ENCODE measurements around the gene FAM162A. TPM values are rescaled to one million over a fixed set of nuclear protein-coding genes. Genes with fewer than 3 reads are reported as not detected.

The FAM162A gene
- total and polyA plus RNA-seq, 4 experiments from 2014 or later, result 31.1 to 136 (median 64.7) TPM

DNA sequence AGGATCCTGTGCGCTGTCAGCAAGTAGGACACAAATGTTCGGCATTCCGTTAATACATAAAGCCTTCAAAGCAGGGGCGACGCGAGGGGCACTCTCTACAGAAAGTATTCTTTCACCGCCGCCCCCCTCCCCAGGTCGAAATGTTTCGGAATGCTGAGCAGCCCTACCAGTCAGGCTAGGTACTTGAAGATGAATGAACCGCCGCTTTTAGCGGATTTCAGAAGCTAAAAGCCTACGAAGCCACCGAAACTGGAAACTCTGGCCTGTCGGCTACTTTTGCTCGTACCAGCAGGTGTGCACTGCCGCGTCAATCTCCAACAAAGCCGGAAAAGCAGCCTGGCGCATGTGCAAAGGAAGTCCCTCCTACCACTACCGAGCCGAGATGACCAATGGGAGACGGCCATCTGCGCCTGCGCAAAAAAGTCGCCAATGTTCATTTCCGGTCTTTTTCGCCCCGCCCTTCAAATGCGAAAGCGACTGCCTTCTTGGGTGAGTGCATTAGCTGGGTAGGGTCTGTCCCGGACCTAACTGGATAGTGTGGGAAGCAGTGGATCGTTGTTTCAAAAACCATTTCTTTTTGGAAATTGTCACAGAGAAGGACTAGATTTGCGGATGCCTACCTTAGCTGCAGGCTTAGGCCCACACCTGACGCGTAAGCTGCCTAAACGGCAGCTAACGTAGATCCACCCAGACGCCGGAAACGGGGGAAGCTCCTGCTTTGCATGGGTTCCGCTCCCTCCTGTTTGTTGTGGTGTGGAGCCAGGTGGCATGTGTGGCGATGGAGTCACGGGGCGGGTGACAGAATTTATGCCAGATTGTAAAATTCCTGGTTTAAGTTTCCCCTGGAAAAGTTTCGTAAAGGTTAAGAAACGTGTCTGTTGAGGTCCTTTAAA, 32.0 kb downstream of the FAM162A start, which contains the start of gene WDR5B:
WDR5B (minus strand) TSS at position 301 of the 893 bp plus-strand sequence. CDS start 534 bp downstream, outside the sequence.
- Histone ChIP-seq H3K27me3 (ENCODE audit: insufficient read depth, low read length) (no peaks in the 10 kb centered on the region), H3K9me3 (ENCODE audit: control insufficient read depth in 1 of 2, low read length in 2 of 2) (no peaks in the 10 kb centered on the region), H3K4me1 (ENCODE audit: insufficient read depth, low read length) (peaks cover 35% of the 10 kb centered on the region), H3K36me3 (ENCODE audit: insufficient read depth, low read length) (peaks cover 14% of the 10 kb centered on the region), H3K27ac (ENCODE audit: low read depth, low read length) (peak within 1 kb of the TSS; percentile 93), H3K4me3 (ENCODE audit: low read length in 2 of 2) (peak within 1 kb of the TSS; percentile 61 to 63)
- DNase-seq, result peak; percentile 98 to 99 (median 99)
- Mint-ChIP-seq H3K27me3 (no peaks in the 10 kb centered on the region), H3K36me3 (peaks cover 7 to 37% of the 10 kb centered on the region in 2 donors), H3K4me3 (peak within 1 kb of the TSS; percentile 96 to 100 (median 98)), H3K4me1 (peaks cover 38 to 71% (median 49%) of the 10 kb centered on the region in 4 donors), H3K27ac (peak within 1 kb of the TSS; percentile 97 to 100 (median 100)), H3K9me3 (peaks cover 0 to 4% (median 0%) of the 10 kb centered on the region in 8 donors)
- CTCF ChIA-PET (ENCODE audit: partially characterized antibody), result interaction anchor here (1.0 to 4.5 kb wide), 7 partner anchors 11 to 271 kb away, joined by 3 to 33 read pairs (median 4); partner anchors contain the start of genes FAM162A, MIX23 and PARP14
- intact Hi-C loops (cut with micrococcal nuclease), result loop anchor here (1.0 to 10.0 kb wide), 12 partner anchors 23 to 1169 kb away; partner anchors contain the start of genes DTX3L, EAF2, FAM162A and GOLGB1
- POLR2A ChIA-PET (ENCODE audit: partially characterized antibody), result interaction anchor here (0.6 to 5.7 kb wide), 31 partner anchors 9 to 870 kb away, joined by 3 to 108 read pairs (median 4); partner anchors contain the start of genes DTX3L, EAF2, FAM162A and GOLGB1

DNA sequence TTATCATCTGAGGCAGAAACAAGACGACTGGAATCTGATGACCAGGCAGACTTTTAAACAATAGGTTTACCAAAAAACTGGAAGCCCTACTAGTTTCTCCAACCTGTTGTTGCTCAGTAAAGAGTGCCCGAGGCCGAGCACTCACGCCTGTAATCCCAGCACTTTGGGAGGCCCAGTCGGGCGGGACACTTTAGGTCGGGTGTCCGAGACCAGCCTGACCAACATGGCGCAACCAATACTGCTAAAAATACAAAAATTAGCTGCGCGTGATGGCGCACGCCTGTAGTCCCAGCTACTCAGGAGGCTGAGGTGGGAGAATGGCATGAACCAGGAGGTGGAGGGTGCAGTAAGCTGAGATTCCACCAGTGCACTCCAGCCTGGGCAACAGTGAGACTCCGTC, 33.0 kb downstream of the FAM162A start:
- no peaks in the 10 kb centered on the region for H3K27me3 ChIP-seq (ENCODE audit: insufficient read depth, low read length)
- H3K9me3 ChIP-seq (ENCODE audit: control insufficient read depth in 1 of 2, low read length in 2 of 2), result no peaks in the 10 kb centered on the region
- Mint-ChIP-seq H3K27me3 (no peaks in the 10 kb centered on the region), H3K4me1 (peaks cover 36 to 67% (median 49%) of the 10 kb centered on the region in 4 donors), H3K4me3 (peak overlapping the region; percentile 96 to 100 (median 98)), H3K9me3 (peaks cover 0 to 4% (median 0%) of the 10 kb centered on the region in 8 donors), H3K27ac (peak overlapping the region; percentile 97 to 100 (median 100)), H3K36me3 (peaks cover 10 to 37% of the 10 kb centered on the region in 2 donors)
- H3K27ac ChIP-seq (ENCODE audit: low read depth, low read length), result peak overlapping the region; percentile 93
- intact Hi-C loops (cut with micrococcal nuclease), result loop anchor here (1.0 to 10.0 kb wide), 12 partner anchors 24 to 1168 kb away; partner anchors contain the start of genes DTX3L, EAF2, FAM162A and GOLGB1
- POLR2A ChIA-PET (ENCODE audit: partially characterized antibody), result interaction anchor here (0.9 to 5.7 kb wide), 14 partner anchors 10 to 871 kb away, joined by 3 to 108 read pairs (median 10); partner anchors contain the start of genes DTX3L, FAM162A, HSPBAP1 and KPNA1
- peaks cover 35% of the 10 kb centered on the region for H3K4me1 ChIP-seq (ENCODE audit: insufficient read depth, low read length)
- CTCF ChIA-PET (ENCODE audit: partially characterized antibody), result interaction anchor here (1.4 to 4.5 kb wide), 4 partner anchors 20 to 270 kb away, joined by 3 to 33 read pairs (median 10); partner anchors contain the start of genes FAM162A, MIX23 and PARP14
- peaks cover 12% of the 10 kb centered on the region for H3K36me3 ChIP-seq (ENCODE audit: insufficient read depth, low read length)
- no peak for DNase-seq
- peak overlapping the region; percentile 61 to 63 for H3K4me3 ChIP-seq (ENCODE audit: low read length in 2 of 2)

DNA sequence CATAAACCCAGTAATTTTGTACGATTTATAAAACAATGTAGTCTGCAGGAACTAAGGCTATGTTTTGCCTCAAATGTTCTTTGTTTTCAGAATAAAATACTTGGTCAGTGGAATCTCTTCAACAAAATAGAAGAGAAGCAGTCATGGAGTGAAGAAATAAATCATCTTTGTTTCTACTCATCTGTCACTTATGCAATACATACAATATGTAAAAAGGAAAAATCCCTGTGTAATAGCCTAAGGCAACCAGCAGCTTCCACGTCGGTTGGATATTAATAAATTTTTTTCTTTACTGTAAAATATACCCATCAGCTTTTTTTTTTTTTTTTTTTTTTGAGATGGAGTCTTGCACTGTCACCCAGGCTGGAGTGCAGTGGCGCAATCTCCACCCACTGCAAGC, 37.1 kb downstream of the FAM162A start:
- Mint-ChIP-seq H3K9me3 (peaks cover 0 to 2% (median 0%) of the 10 kb centered on the region in 8 donors), H3K27me3 (no peaks in the 10 kb centered on the region), H3K4me3 (no peak overlapping the region), H3K4me1 (peaks cover 11 to 28% (median 18%) of the 10 kb centered on the region in 4 donors), H3K27ac (peak overlapping the region in 2 of 7 donors; percentile 15 to 37), H3K36me3 (peaks cover 22 to 48% of the 10 kb centered on the region in 2 donors)
- ChIA-PET POLR2A (ENCODE audit: partially characterized antibody) (interaction anchor here (1.3 kb wide), 1 partner anchor 37 kb away, joined by 3 read pairs; the partner anchor contains the start of gene FAM162A), CTCF (ENCODE audit: partially characterized antibody) (interaction anchor here (1.0 to 1.1 kb wide), 2 partner anchors 12 to 13 kb away, joined by 3 read pairs; no protein-coding TSS in a partner anchor)
- H3K27ac ChIP-seq (ENCODE audit: low read depth, low read length), result no peak overlapping the region
- no peaks in the 10 kb centered on the region for H3K27me3 ChIP-seq (ENCODE audit: insufficient read depth, low read length)
- intact Hi-C loops (cut with micrococcal nuclease), result no loop called here
- H3K9me3 ChIP-seq (ENCODE audit: control insufficient read depth in 1 of 2, low read length in 2 of 2), result no peaks in the 10 kb centered on the region
- DNase-seq, result no peak
- H3K4me3 ChIP-seq (ENCODE audit: low read length in 2 of 2), result no peak overlapping the region
- H3K4me1 ChIP-seq (ENCODE audit: insufficient read depth, low read length), result peaks cover 11% of the 10 kb centered on the region
- H3K36me3 ChIP-seq (ENCODE audit: insufficient read depth, low read length), result peaks cover 25% of the 10 kb centered on the region

DNA sequence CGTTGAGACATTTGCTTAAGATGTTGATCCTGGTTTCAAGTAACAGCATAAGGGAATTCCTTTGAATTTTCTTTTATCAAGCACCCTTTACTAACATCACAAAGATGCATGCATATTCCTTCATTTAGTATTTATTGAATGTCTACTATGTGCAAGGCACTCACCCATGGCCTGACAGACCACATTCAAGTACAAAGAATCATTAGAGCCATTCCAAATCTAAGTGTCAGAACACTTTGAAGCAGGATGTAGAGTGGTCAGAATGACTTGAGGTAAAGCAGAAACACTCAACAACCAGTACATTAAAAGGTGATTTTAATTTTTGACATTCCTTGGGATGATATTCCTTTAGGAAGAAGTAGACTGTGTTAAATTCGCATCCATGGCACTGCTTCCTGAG, 37.9 kb downstream of the FAM162A start:
- H3K4me1 Mint-ChIP-seq, result peaks cover 6 to 21% (median 11%) of the 10 kb centered on the region in 4 donors
- Histone ChIP-seq H3K27me3 (ENCODE audit: insufficient read depth, low read length) (no peaks in the 10 kb centered on the region), H3K9me3 (ENCODE audit: control insufficient read depth in 1 of 2, low read length in 2 of 2) (no peaks in the 10 kb centered on the region), H3K4me1 (ENCODE audit: insufficient read depth, low read length) (peaks cover 7% of the 10 kb centered on the region), H3K27ac (ENCODE audit: low read depth, low read length) (no peak overlapping the region), H3K36me3 (ENCODE audit: insufficient read depth, low read length) (peaks cover 32% of the 10 kb centered on the region), H3K4me3 (ENCODE audit: low read length in 2 of 2) (no peak overlapping the region)
- CTCF ChIA-PET (ENCODE audit: partially characterized antibody), result interaction anchor here (1.1 kb wide), 1 partner anchor 14 kb away, joined by 3 read pairs; no protein-coding TSS in a partner anchor
- H3K9me3 Mint-ChIP-seq, result no peaks in the 10 kb centered on the region
- H3K4me3 Mint-ChIP-seq, result no peak overlapping the region
- intact Hi-C loops (cut with micrococcal nuclease), result no loop called here
- H3K27ac Mint-ChIP-seq, result peak overlapping the region in 3 of 7 donors; percentile 13 to 48 (median 37)
- peaks cover 29 to 48% of the 10 kb centered on the region in 2 donors for H3K36me3 Mint-ChIP-seq
- POLR2A ChIA-PET (ENCODE audit: partially characterized antibody), result no interaction called here
- H3K27me3 Mint-ChIP-seq, result no peaks in the 10 kb centered on the region
- no peak for DNase-seq

DNA sequence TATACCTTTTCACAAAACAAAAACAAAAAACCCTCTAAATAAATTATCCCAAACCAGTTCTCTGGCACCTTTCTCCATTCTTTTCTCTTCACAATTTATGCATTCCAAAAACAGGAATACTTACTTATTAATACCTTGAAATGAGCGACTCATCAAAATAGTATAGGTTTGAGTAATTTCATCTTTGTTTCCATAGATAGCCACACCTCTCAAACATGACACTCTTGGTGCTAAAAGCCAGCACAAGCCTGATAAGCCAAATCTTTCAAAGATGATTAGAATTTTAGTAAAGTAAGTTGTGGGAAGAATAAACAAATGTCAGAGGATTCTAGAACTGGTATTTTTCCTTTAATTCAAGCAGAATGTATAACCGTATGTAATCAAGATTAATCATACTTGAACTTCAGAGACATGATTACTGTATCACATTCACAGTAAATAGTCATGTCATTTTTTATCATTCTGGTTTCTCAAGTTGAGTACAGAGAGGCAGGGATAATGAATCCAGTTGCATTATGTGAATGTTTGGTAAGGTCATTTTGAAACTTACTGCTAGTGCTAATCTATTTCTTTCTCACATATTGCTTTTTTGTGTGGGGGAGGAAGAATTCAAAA, 44.0 kb downstream of the FAM162A start:
- Histone ChIP-seq H3K27me3 (ENCODE audit: insufficient read depth, low read length) (no peaks in the 10 kb centered on the region), H3K36me3 (ENCODE audit: insufficient read depth, low read length) (peaks cover 26% of the 10 kb centered on the region), H3K9me3 (ENCODE audit: control insufficient read depth in 1 of 2, low read length in 2 of 2) (no peaks in the 10 kb centered on the region), H3K27ac (ENCODE audit: low read depth, low read length) (no peak overlapping the region), H3K4me1 (ENCODE audit: insufficient read depth, low read length) (no peaks in the 10 kb centered on the region), H3K4me3 (ENCODE audit: low read length in 2 of 2) (no peak overlapping the region)
- CTCF ChIA-PET (ENCODE audit: partially characterized antibody), result no interaction called here
- Mint-ChIP-seq H3K36me3 (peaks cover 74 to 81% of the 10 kb centered on the region in 2 donors), H3K4me3 (no peak overlapping the region), H3K27me3 (no peaks in the 10 kb centered on the region), H3K27ac (peak overlapping the region in 6 of 7 donors; percentile 5 to 70 (median 56)), H3K4me1 (peaks cover 0 to 14% (median 5%) of the 10 kb centered on the region in 4 donors), H3K9me3 (peaks cover 0 to 15% (median 0%) of the 10 kb centered on the region in 8 donors)
- no peak for DNase-seq
- POLR2A ChIA-PET (ENCODE audit: partially characterized antibody), result interaction anchor here (1.3 kb wide), 1 partner anchor 12 kb away, joined by 6 read pairs; the partner anchor contains the start of gene WDR5B
- intact Hi-C loops (cut with micrococcal nuclease), result no loop called here

DNA sequence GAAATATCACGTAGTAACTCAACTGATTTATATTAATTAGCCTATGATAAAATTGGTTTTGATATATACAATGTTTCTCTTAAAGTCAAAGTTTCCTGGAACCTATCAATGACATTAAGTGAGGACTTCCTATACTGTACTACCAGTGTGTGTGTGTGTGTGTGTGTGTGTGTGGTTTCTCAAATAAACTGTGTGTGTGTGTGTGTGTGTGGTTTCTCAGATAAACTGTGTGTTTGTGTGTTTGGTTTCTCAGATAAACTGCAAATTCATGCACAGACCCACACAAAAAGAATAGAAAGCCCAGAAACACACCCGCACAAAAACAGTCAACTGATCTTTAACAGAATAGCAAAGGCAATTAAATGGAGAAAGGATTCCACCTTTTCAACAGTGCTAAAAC, 46.4 kb downstream of the FAM162A start:
- H3K9me3 ChIP-seq (ENCODE audit: control insufficient read depth in 1 of 2, low read length in 2 of 2), result no peaks in the 10 kb centered on the region
- no peak overlapping the region for H3K4me3 ChIP-seq (ENCODE audit: low read length in 2 of 2)
- CTCF ChIA-PET (ENCODE audit: partially characterized antibody), result no interaction called here
- Mint-ChIP-seq H3K27me3 (no peaks in the 10 kb centered on the region), H3K36me3 (peaks cover 83 to 87% of the 10 kb centered on the region in 2 donors), H3K27ac (peak overlapping the region in 2 of 7 donors; percentile 32 to 54), H3K4me3 (no peak overlapping the region), H3K4me1 (peaks cover 0 to 14% (median 5%) of the 10 kb centered on the region in 4 donors), H3K9me3 (peaks cover 0 to 15% (median 0%) of the 10 kb centered on the region in 8 donors)
- DNase-seq, result no peak
- H3K27me3 ChIP-seq (ENCODE audit: insufficient read depth, low read length), result no peaks in the 10 kb centered on the region
- no peak overlapping the region for H3K27ac ChIP-seq (ENCODE audit: low read depth, low read length)
- POLR2A ChIA-PET (ENCODE audit: partially characterized antibody), result no interaction called here
- intact Hi-C loops (cut with micrococcal nuclease), result no loop called here
- peaks cover 22% of the 10 kb centered on the region for H3K36me3 ChIP-seq (ENCODE audit: insufficient read depth, low read length)
- no peaks in the 10 kb centered on the region for H3K4me1 ChIP-seq (ENCODE audit: insufficient read depth, low read length)
